ENCODE results near the gene GSTT4.
"Not testable (repeated sequence)": the region's sequence is repeated elsewhere in the genome, so short reads cannot be mapped to it uniquely, and the experiment has no call there.

DNA sequence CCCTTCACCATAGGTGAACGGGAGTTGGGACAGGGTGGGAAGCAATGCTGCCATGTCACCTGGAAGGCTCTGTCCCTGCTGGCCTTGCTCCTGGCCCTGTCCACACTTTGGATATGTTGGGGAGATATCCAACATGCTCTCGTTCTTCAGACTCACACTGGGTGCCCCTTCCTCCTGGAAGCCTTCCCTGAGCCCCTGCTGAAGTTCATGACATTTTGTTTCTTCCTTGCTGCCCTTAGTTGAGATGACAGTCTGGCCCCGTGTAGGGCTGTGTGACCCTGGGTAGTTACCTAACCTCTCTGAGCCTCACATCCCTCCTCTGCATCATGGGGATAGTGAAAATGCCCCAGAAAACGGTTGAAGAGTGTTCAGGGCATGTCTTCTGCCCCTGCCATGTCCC is 51.8 kb downstream of the GSTT4 start:
- TF ChIP-seq, protein P1, sequence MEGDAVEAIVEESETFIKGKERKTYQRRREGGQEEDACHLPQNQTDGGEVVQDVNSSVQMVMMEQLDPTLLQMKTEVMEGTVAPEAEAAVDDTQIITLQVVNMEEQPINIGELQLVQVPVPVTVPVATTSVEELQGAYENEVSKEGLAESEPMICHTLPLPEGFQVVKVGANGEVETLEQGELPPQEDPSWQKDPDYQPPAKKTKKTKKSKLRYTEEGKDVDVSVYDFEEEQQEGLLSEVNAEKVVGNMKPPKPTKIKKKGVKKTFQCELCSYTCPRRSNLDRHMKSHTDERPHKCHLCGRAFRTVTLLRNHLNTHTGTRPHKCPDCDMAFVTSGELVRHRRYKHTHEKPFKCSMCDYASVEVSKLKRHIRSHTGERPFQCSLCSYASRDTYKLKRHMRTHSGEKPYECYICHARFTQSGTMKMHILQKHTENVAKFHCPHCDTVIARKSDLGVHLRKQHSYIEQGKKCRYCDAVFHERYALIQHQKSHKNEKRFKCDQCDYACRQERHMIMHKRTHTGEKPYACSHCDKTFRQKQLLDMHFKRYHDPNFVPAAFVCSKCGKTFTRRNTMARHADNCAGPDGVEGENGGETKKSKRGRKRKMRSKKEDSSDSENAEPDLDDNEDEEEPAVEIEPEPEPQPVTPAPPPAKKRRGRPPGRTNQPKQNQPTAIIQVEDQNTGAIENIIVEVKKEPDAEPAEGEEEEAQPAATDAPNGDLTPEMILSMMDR (conservative IDR thresholded peaks at IDR 0.05; ENCODE audit: low read depth, low read length), result not testable (repeated sequence)
- not testable (repeated sequence) for TF ChIP-seq EZH2phosphoT487 (IDR thresholded peaks at IDR 0.05; ENCODE audit: borderline replicate concordance, low read length)
